Measurements from ENCODE around the gene EWSR1.

DNA sequence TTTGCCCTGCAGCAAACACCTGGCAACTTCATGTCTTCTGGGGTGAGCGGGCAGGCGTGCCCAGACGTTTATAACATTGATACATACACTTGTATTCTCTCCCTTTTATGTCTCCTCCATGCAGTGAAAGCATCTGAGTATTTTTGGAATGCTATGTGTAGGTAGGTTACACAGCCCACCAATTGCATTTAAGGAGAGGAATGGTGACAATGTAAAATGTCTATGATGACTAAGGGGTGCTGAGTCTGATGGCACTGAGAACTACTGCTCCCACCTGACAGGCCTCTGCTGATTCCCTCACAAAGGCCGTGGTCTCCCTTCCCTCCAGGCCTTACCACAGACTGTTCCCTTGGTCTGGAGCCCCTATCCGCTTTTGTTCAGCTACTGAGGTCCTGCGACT is 70.3 kb downstream of the EWSR1 start:
- TF ChIP-seq CREB1 (CRISPR knock-in tag; IDR thresholded peaks at IDR 0.05; ENCODE audit: low read depth) (no peak), EZH2phosphoT487 (IDR thresholded peaks at IDR 0.05; ENCODE audit: unreplicated experiment) (no peak), EZH2 (IDR thresholded peaks at IDR 0.05; ENCODE audit: low read depth, unreplicated experiment) (no peak), ZNF114 (CRISPR knock-in tag; IDR thresholded peaks at IDR 0.05) (no peak), POLR2AphosphoS5 (IDR thresholded peaks at IDR 0.05; ENCODE audit: low read depth) (no peak), JUNB (IDR thresholded peaks at IDR 0.05; ENCODE audit: unreplicated experiment) (no peak), NANOG (IDR thresholded peaks at IDR 0.05; ENCODE audit: borderline replicate concordance) (no peak), STAT1 (IDR thresholded peaks at IDR 0.05; ENCODE audit: unreplicated experiment) (no peak)
- TF ChIP-seq, protein P1, sequence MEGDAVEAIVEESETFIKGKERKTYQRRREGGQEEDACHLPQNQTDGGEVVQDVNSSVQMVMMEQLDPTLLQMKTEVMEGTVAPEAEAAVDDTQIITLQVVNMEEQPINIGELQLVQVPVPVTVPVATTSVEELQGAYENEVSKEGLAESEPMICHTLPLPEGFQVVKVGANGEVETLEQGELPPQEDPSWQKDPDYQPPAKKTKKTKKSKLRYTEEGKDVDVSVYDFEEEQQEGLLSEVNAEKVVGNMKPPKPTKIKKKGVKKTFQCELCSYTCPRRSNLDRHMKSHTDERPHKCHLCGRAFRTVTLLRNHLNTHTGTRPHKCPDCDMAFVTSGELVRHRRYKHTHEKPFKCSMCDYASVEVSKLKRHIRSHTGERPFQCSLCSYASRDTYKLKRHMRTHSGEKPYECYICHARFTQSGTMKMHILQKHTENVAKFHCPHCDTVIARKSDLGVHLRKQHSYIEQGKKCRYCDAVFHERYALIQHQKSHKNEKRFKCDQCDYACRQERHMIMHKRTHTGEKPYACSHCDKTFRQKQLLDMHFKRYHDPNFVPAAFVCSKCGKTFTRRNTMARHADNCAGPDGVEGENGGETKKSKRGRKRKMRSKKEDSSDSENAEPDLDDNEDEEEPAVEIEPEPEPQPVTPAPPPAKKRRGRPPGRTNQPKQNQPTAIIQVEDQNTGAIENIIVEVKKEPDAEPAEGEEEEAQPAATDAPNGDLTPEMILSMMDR (conservative IDR thresholded peaks at IDR 0.05; ENCODE audit: low read depth in 2 of 2) = no peak
- TF ChIP-seq, protein P2, sequence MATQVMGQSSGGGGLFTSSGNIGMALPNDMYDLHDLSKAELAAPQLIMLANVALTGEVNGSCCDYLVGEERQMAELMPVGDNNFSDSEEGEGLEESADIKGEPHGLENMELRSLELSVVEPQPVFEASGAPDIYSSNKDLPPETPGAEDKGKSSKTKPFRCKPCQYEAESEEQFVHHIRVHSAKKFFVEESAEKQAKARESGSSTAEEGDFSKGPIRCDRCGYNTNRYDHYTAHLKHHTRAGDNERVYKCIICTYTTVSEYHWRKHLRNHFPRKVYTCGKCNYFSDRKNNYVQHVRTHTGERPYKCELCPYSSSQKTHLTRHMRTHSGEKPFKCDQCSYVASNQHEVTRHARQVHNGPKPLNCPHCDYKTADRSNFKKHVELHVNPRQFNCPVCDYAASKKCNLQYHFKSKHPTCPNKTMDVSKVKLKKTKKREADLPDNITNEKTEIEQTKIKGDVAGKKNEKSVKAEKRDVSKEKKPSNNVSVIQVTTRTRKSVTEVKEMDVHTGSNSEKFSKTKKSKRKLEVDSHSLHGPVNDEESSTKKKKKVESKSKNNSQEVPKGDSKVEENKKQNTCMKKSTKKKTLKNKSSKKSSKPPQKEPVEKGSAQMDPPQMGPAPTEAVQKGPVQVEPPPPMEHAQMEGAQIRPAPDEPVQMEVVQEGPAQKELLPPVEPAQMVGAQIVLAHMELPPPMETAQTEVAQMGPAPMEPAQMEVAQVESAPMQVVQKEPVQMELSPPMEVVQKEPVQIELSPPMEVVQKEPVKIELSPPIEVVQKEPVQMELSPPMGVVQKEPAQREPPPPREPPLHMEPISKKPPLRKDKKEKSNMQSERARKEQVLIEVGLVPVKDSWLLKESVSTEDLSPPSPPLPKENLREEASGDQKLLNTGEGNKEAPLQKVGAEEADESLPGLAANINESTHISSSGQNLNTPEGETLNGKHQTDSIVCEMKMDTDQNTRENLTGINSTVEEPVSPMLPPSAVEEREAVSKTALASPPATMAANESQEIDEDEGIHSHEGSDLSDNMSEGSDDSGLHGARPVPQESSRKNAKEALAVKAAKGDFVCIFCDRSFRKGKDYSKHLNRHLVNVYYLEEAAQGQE (IDR thresholded peaks at IDR 0.05; ENCODE audit: unreplicated experiment) = no peak
- TF ChIP-seq, protein P3, sequence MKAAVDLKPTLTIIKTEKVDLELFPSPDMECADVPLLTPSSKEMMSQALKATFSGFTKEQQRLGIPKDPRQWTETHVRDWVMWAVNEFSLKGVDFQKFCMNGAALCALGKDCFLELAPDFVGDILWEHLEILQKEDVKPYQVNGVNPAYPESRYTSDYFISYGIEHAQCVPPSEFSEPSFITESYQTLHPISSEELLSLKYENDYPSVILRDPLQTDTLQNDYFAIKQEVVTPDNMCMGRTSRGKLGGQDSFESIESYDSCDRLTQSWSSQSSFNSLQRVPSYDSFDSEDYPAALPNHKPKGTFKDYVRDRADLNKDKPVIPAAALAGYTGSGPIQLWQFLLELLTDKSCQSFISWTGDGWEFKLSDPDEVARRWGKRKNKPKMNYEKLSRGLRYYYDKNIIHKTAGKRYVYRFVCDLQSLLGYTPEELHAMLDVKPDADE (IDR thresholded peaks at IDR 0.05) = no peak
- TF ChIP-seq, protein P4, sequence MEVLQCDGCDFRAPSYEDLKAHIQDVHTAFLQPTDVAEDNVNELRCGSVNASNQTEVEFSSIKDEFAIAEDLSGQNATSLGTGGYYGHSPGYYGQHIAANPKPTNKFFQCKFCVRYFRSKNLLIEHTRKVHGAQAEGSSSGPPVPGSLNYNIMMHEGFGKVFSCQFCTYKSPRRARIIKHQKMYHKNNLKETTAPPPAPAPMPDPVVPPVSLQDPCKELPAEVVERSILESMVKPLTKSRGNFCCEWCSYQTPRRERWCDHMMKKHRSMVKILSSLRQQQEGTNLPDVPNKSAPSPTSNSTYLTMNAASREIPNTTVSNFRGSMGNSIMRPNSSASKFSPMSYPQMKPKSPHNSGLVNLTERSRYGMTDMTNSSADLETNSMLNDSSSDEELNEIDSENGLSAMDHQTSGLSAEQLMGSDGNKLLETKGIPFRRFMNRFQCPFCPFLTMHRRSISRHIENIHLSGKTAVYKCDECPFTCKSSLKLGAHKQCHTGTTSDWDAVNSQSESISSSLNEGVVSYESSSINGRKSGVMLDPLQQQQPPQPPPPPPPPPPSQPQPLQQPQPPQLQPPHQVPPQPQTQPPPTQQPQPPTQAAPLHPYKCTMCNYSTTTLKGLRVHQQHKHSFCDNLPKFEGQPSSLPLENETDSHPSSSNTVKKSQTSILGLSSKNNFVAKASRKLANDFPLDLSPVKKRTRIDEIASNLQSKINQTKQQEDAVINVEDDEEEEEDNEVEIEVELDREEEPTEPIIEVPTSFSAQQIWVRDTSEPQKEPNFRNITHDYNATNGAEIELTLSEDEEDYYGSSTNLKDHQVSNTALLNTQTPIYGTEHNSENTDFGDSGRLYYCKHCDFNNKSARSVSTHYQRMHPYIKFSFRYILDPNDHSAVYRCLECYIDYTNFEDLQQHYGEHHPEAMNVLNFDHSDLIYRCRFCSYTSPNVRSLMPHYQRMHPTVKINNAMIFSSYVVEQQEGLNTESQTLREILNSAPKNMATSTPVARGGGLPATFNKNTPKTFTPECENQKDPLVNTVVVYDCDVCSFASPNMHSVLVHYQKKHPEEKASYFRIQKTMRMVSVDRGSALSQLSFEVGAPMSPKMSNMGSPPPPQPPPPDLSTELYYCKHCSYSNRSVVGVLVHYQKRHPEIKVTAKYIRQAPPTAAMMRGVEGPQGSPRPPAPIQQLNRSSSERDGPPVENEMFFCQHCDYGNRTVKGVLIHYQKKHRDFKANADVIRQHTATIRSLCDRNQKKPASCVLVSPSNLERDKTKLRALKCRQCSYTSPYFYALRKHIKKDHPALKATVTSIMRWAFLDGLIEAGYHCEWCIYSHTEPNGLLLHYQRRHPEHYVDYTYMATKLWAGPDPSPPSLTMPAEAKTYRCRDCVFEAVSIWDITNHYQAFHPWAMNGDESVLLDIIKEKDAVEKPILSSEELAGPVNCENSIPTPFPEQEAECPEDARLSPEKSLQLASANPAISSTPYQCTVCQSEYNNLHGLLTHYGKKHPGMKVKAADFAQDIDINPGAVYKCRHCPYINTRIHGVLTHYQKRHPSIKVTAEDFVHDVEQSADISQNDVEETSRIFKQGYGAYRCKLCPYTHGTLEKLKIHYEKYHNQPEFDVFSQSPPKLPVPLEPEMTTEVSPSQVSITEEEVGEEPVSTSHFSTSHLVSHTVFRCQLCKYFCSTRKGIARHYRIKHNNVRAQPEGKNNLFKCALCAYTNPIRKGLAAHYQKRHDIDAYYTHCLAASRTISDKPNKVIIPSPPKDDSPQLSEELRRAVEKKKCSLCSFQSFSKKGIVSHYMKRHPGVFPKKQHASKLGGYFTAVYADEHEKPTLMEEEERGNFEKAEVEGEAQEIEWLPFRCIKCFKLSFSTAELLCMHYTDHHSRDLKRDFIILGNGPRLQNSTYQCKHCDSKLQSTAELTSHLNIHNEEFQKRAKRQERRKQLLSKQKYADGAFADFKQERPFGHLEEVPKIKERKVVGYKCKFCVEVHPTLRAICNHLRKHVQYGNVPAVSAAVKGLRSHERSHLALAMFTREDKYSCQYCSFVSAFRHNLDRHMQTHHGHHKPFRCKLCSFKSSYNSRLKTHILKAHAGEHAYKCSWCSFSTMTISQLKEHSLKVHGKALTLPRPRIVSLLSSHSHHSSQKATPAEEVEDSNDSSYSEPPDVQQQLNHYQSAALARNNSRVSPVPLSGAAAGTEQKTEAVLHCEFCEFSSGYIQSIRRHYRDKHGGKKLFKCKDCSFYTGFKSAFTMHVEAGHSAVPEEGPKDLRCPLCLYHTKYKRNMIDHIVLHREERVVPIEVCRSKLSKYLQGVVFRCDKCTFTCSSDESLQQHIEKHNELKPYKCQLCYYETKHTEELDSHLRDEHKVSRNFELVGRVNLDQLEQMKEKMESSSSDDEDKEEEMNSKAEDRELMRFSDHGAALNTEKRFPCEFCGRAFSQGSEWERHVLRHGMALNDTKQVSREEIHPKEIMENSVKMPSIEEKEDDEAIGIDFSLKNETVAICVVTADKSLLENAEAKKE (CRISPR knock-in tag; IDR thresholded peaks at IDR 0.05) = no peak

Data from GM23338 (cell line).